HEK293T (cell line): Measurements from ENCODE around the gene CDH12.

ENCODE experiments used
- BHLHE40 ChIP-seq: fragments of 450-650 bp; IDR thresholded peaks from 2 replicates; pipeline ENCODE4 v1.6.1; 2016; ENCODE audit warnings: mild to moderate bottlenecking, moderate library complexity, borderline replicate concordance
- CTBP1 ChIP-seq: fragments of 450-650 bp; IDR thresholded peaks from 2 replicates; pipeline ENCODE4 v1.6.1; 2016; ENCODE audit warnings: borderline replicate concordance
- FOXM1 ChIP-seq: fragments of 450-650 bp; IDR thresholded peaks from 2 replicates; pipeline ENCODE4 v1.6.1; 2017; ENCODE audit warnings: mild to moderate bottlenecking, borderline replicate concordance
- L3MBTL2 ChIP-seq: fragments of 450-650 bp; conservative IDR thresholded peaks from 2 replicates; pipeline ENCODE4 v1.6.1; 2016; ENCODE audit warnings: mild to moderate bottlenecking
- LEF1 ChIP-seq: fragments of 450-650 bp; IDR thresholded peaks from 2 replicates; pipeline ENCODE4 v1.6.1; 2017; ENCODE audit warnings: mild to moderate bottlenecking, borderline replicate concordance
- NFRKB ChIP-seq: fragments of 450-650 bp; IDR thresholded peaks from 2 replicates; pipeline ENCODE4 v1.6.1; 2016; ENCODE audit warnings: mild to moderate bottlenecking, moderate library complexity
- ZNF384 ChIP-seq: fragments of 450-650 bp; IDR thresholded peaks from 2 replicates; pipeline ENCODE4 v1.6.1; 2016

DNA sequence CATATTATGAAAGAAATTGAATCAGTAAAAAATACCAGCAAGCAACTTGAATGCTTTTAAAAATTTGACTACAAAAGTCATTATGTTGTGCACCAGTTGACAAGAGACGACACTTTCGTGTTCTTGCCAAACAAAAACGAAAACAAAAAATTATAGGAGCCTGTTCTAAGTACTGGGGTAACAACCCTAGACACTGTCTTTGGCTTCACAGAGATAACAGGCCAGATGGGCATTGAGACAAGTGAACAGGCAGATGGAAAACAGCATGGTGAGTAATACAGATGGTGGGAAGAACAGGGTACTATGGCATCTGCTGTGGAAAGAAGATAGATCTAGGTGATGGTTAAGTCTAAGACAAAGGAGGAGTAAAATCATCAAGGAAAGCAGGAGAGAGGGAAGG is 99.0 kb downstream of the CDH12 start:
- TF ChIP-seq NFRKB = no peak
- TF ChIP-seq BHLHE40 = no peak
- no peak for TF ChIP-seq ZNF384
- no peak for TF ChIP-seq CTBP1
- TF ChIP-seq FOXM1 = no peak
- TF ChIP-seq L3MBTL2 = no peak
- no peak for TF ChIP-seq LEF1
